Psoas muscle (tissue), 8 donors: ENCODE measurements around the gene SERPING1. TPM values are rescaled to one million over a fixed set of nuclear protein-coding genes. Genes with fewer than 3 reads are reported as not detected.

Experiments used
- ATAC-seq, 4 donors: fragments of 200-7000 bp; cut with Tn5 transposase; one replicate each; pipeline ENCODE4 v1.9.1; 2020; ENCODE audit warnings: moderate library complexity in 3 of 4, mild to moderate bottlenecking in 2 of 4
- DNase-seq, 2 donors: peaks; one replicate each; pipeline ENCODE4 v3.0.0-alpha.2; 2020
- H3K27ac ChIP-seq: fragments of 200-600 bp; one replicate; pipeline ENCODE4 v1.8.0; 2022
- H3K27me3 ChIP-seq, 3 donors: fragments of 200-600 bp in 1 of 3; one replicate each; pipeline versions ENCODE4 v1.6.1 to v1.8.0; 2013 to 2022; ENCODE audit warnings: low read length in 2 of 3, mild to moderate bottlenecking in 2 of 3, moderate library complexity in 1 of 3; ENCODE audit not compliant: insufficient read depth in 3 of 3
- H3K36me3 ChIP-seq, 2 donors: fragments of 200-600 bp in 1 of 2; one replicate each; pipeline versions ENCODE4 v1.6.1 to v1.8.0; 2013 to 2022; ENCODE audit warnings: low read depth in 1 of 2, mild to moderate bottlenecking in 1 of 2, moderate library complexity in 1 of 2; ENCODE audit not compliant: insufficient read depth in 1 of 2
- H3K4me1 ChIP-seq: fragments of 200-600 bp; one replicate; pipeline ENCODE4 v1.8.0; 2022
- H3K4me3 ChIP-seq: fragments of 200-600 bp; one replicate; pipeline ENCODE4 v1.8.0; 2022; ENCODE audit warnings: mild to moderate bottlenecking
- H3K9me3 ChIP-seq: fragments of 200-600 bp; one replicate; pipeline ENCODE4 v1.8.0; 2022
- CTCF ChIP-seq: fragments of 200-600 bp; IDR thresholded peaks from one replicate; pipeline ENCODE4 v1.8.0; 2022; ENCODE audit warnings: antibody characterized with exemption
- WGBS, 3 donors: extraction: QIAGEN DNeasy Blood & Tissue Kit; methylation state at CpG; one replicate each; pipeline versions ENCODE4 v1.1.6 to v1.1.7; 2013; 5-methylcytosine and 5-hydroxymethylcytosine counted together
- intact Hi-C, 2 donors: fragments of 100-400 bp; cut with DNase I; formaldehyde crosslinking; loops; one replicate each; pipeline versions ENCODE4 v1.11.0 to v1.14.2; 2022
- polyA plus RNA-seq, 3 donors: library from polyadenylated mRNA; stranded (reverse); fragments of 200-250 nt; gene quantifications; one replicate each; pipeline ENCODE4 v1.2.3, GENCODE V29; 2013
- total RNA-seq, 4 donors: library from RNA; stranded (reverse); fragmentation: NEBNext Ultra II Directional in 2 of 4; extraction: Animal tissue kit (Norgen Biotek cat#: 25700) in 2 of 4; gene quantifications; one replicate each; pipeline versions ENCODE4 v1.2.1 to v1.2.4, GENCODE V29; 2021 to 2023
- donor health status: healthy with polysubstance abuse.
- donor health status: DM: no; HTN: no; CAD: no; lungs with moderate emphysema.
- donor health status: Bipolar disorder and iron deficiency.
- donor health status: healthy.
- donor health status: DM: yes; HTN: yes; CAD: no.
- donor health status: DM: no; HTN: no; CAD: no.
- donor health status: DM: no; HTN: no; CAD: no.
- donor health status: DM: yes; HTN: yes; CAD: no.

SERPING1 gene
- total and polyA plus RNA-seq, 7 donors, result 42.6 to 97.3 (median 69.8) TPM

- ATAC-seq (peak in 1 of 4 donors; percentile 31), DNase-seq (no peak)
- H3K4me3 ChIP-seq, result peak overlapping the region; percentile 71
- peaks cover 0 to 21% (median 0%) of the 10 kb centered on the region in 3 donors for H3K27me3 ChIP-seq
- no peaks in the 10 kb centered on the region for H3K36me3 ChIP-seq
- WGBS, 3 donors, result 10 to 21% (median 13%) methylated on average over 4 of the region's 4 CpGs
- no peaks in the 10 kb centered on the region for H3K9me3 ChIP-seq
- no peak for TF ChIP-seq CTCF
- peaks cover 6% of the 10 kb centered on the region for H3K4me1 ChIP-seq
- intact Hi-C loops, result loop anchor here in 1 of 2 donors (5.0 kb wide), 1 partner anchor 76 kb away; no protein-coding TSS in a partner anchor
- peak overlapping the region; percentile 60 for H3K27ac ChIP-seq
Measured at GRCh38 chr11:57566005-57566904, 31.2 kb upstream of the SERPING1 start.

GRCh38 chr11:57566905-57567514 lies 30.5 kb upstream of the SERPING1 start:
- no peak for TF ChIP-seq CTCF
- DNase-seq, result no peak
- Histone ChIP-seq H3K4me1 (peaks cover 6% of the 10 kb centered on the region), H3K9me3 (no peaks in the 10 kb centered on the region), H3K4me3 (peak overlapping the region; percentile 71), H3K36me3 (no peaks in the 10 kb centered on the region), H3K27ac (peak overlapping the region; percentile 2), H3K27me3 (peaks cover 0 to 21% (median 0%) of the 10 kb centered on the region in 3 donors)
- intact Hi-C loops, result loop anchor here in 1 of 2 donors (5.0 kb wide), 1 partner anchor 75 kb away; no protein-coding TSS in a partner anchor
- 15 to 21% (median 19%) methylated on average over 15 of the region's 15 CpGs for WGBS, 3 donors
- peak in 3 of 4 donors; percentile 7 to 21 (median 9) for ATAC-seq

- peak; percentile 59 to 87 (median 80) for ATAC-seq
- peak; percentile 50 to 88 for DNase-seq
- peaks cover 6% of the 10 kb centered on the region for H3K4me1 ChIP-seq
- intact Hi-C loops, result loop anchor here (2.0 to 5.0 kb wide), 2 partner anchors 75 to 77 kb away; no protein-coding TSS in a partner anchor
- peaks cover 0 to 21% (median 0%) of the 10 kb centered on the region in 3 donors for H3K27me3 ChIP-seq
- WGBS, 3 donors, result 0 to 1% (median 0%) methylated on average over 64 to 92 of the region's 92 CpGs
- H3K27ac ChIP-seq, result peak within 1 kb of the TSS; percentile 19
- H3K36me3 ChIP-seq, result no peaks in the 10 kb centered on the region
- TF ChIP-seq CTCF, result no peak
- no peaks in the 10 kb centered on the region for H3K9me3 ChIP-seq
- peak within 1 kb of the TSS; percentile 71 for H3K4me3 ChIP-seq
Measured at GRCh38 chr11:57567515-57568329, 29.8 kb upstream of the SERPING1 start, which contains the start of gene UBE2L6. Gene UBE2L6, minus strand, starts transcription at chr11:57567672. Its CDS starts 61 bp downstream, at chr11:57567611.

GRCh38 chr11:57568330-57568766 lies 29.1 kb upstream of the SERPING1 start:
- peaks cover 6% of the 10 kb centered on the region for H3K4me1 ChIP-seq
- WGBS, 3 donors, result 30 to 37% (median 32%) methylated on average over 6 of the region's 6 CpGs

More at GRCh38 chr11:57568330-57568766, 29.1 kb upstream of the SERPING1 start:
- peak overlapping the region; percentile 19 for H3K27ac ChIP-seq
- peak in 1 of 2 donors; percentile 82 for DNase-seq
- peak overlapping the region; percentile 71 for H3K4me3 ChIP-seq
- no peaks in the 10 kb centered on the region for H3K9me3 ChIP-seq
- intact Hi-C loops, result loop anchor here (2.0 to 5.0 kb wide), 2 partner anchors 74 to 76 kb away; no protein-coding TSS in a partner anchor
- peak in 1 of 4 donors; percentile 12 for ATAC-seq
- H3K36me3 ChIP-seq, result no peaks in the 10 kb centered on the region
- peaks cover 0 to 21% (median 0%) of the 10 kb centered on the region in 3 donors for H3K27me3 ChIP-seq
- TF ChIP-seq CTCF, result peak; percentile 73
